K562 treated with DMSO at 1 percent for 12 hours (cell line): ENCODE data around the gene MYCBPAP. TPM values are rescaled to one million over a fixed set of nuclear protein-coding genes. Genes with fewer than 3 reads are reported as not detected.

Experiments used
- total RNA-seq: library from RNA; unstranded; fragments of 300-600 nt; gene quantifications from 2 replicates; pipeline ENCODE4 v1.2.3, GENCODE V29; 2022; ENCODE audit not compliant: insufficient read depth

The MYCBPAP gene, protein sequence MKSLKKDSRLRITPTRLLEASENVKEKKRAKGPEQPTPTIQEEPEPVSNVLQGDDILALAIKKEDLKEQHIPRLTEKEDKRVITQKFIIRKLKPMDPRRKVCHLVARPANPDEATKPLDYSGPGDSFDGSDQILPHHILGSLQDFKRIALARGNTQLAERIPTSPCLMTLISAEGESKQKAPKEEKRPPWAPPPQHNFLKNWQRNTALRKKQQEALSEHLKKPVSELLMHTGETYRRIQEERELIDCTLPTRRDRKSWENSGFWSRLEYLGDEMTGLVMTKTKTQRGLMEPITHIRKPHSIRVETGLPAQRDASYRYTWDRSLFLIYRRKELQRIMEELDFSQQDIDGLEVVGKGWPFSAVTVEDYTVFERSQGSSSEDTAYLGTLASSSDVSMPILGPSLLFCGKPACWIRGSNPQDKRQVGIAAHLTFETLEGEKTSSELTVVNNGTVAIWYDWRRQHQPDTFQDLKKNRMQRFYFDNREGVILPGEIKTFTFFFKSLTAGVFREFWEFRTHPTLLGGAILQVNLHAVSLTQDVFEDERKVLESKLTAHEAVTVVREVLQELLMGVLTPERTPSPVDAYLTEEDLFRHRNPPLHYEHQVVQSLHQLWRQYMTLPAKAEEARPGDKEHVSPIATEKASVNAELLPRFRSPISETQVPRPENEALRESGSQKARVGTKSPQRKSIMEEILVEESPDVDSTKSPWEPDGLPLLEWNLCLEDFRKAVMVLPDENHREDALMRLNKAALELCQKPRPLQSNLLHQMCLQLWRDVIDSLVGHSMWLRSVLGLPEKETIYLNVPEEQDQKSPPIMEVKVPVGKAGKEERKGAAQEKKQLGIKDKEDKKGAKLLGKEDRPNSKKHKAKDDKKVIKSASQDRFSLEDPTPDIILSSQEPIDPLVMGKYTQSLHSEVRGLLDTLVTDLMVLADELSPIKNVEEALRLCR
- not detected in 2 replicates for total RNA-seq

DNA sequence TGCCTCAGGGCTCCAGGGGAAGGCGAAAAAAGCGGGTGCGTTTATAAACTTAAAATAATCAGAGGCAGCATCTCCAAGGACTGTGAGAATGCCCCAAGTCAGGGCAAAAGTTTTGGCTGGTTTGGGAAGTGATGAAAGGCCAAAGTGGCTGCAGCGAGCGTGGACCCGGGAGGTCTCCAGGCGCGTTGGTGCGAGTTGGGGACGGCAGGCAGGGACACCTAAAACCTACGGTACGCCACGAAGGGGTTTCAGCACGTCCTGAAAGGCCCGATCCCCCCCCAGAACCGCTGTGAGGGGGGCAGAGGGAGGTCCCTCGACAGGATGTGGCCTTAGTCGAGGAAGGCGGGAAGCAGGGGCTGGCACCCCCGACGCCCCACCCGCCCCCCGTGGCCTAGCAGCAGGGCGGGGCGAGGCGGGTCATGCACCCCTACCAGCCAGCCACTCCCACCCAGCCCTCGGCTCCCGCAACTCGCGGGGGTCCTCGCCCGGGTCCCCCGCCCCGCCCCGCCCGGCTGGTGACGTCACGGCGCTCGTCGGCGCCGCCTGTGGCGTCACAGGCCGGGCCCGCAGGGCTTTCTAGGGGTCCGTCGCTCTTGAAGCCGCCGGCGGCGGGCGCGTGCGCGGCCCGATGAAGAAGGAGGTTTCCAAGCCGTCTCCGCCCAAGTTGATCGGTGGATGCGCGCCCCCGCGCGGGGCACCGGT, at the start of gene MYCBPAP:
TSS of gene MYCBPAP (plus strand) at position 569 of the 702 bp plus-strand sequence. CDS start 236 bp downstream, outside the sequence.

DNA sequence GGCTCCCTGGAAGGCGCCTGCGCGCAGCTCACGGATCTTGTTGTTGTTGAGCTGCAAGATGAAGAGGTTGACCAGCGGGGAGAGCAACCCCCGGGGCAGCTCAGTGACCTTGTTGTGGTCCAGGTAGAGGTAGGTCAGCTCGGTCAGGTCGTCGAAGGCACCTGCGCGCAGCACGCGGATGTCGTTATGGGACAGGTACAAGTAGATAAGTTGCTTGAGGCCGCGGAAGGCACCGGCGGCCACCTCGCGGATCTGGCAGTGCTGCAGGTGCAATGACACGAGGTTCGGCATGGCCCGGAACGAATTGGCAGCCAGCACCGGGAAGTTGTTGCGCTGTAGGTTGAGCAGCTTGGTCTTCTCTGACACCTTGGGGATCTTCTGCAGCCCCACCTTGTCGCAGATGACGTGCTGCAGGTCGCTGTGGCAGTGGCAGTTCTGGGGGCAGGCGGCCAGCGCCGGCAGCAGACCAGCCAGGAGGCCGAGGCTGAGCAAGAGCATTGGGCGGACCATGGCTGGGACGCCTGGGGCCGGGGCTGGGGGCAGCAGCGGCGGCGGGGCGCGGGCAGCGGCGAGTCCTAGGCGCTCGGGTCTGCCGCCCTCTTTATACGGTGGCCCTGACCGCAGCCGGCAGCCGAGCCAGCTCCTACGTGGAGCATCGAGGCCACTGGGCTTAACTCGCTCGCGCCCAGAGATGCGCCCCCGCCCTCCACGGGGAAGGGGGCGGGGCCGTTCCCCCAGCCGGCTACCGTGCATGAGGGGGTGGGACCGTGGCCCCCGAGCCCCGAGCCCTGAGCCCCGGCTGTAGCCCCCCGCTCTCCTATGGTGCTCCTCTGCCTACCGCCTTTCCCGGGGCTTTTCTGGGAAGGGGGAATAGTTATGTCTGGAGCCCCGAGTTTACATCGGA, 39.7 kb upstream of the MYCBPAP start, which contains the start of gene CHAD:
TSS of gene CHAD (minus strand) at position 577 of the 904 bp plus-strand sequence. CDS start at position 510, 67 bp downstream.

DNA sequence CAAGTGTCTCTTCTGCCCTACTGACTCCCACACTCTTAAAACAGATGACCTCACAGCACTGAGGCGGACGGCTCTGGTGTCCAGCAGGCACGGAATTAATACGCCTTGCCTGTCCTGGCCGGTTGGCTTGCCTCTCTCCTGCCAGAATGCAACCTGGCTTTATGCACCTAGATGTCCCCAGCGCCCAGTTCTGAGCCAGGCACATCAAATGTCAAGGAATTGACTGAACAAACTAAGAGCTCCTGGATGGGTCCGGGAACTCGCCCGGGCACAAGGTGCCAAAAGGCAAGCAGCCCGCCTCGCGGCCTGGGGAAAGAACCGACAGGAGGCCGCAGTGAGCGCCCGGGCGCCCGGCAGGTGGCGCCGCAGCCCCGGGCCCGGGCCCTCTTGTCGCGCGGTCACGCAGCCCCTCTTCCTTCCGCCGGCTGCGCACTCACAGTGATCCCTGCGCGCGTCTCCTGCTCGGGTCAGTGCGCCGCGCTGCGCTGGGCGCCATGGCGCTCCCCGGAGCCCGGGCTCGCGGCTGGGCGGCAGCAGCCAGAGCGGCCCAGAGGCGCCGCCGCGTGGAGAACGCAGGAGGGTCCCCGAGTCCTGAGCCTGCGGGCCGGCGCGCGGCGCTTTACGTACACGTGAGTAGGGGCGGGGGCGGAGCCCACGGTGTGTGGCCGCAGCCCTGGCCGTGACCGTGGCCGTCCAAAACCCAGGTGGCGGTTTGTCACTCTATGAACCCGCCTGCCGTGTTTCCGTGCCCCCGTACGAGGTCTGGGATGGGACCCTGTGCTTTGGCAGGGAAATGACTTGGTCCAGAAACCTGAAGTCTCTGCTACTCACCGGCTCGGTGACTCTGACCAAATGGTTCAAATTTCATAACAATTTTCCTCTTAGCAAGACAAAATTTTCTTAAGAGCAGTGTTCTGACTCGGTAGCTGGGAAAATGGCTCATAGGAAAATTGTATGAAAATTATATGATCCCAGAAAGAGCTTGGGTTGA, 29.6 kb upstream of the MYCBPAP start, which contains the start of gene RSAD1:
TSS of gene RSAD1 (plus strand) at position 470 of the 991 bp plus-strand sequence. CDS start at position 495, 25 bp downstream.

DNA sequence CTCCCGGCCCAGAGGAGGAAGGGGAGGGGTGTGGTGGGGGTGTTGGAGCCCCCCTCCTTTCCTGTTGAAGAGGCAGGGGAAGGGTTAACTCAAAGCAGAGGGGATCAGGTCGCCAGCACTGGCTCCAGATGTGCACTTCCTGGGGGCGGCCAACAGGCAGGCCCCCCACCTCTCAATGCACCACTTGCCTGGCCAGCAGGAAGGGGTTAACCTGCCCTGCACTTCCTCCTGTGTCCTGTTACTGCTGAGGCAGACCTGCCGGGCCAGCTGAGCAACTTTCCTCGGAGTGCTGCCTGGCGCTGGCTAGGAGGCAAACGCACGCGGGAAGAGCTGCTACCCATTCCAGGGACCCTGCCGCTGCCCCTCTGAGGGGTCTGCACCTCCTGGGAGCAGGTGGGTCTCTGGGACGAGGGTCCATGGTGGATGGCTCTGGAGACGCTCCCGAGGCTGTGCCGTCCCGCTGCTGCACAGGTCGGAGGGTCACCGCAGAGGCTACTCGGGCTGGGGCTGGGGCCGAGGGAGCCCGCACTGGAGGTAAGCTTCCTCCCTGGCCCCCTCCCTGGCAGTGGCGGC, 24.3 kb downstream of the MYCBPAP start, which contains the start of gene EPN3:
TSS of gene EPN3 (plus strand) at position 284 of the 573 bp plus-strand sequence. CDS start 3,822 bp downstream, outside the sequence.

DNA sequence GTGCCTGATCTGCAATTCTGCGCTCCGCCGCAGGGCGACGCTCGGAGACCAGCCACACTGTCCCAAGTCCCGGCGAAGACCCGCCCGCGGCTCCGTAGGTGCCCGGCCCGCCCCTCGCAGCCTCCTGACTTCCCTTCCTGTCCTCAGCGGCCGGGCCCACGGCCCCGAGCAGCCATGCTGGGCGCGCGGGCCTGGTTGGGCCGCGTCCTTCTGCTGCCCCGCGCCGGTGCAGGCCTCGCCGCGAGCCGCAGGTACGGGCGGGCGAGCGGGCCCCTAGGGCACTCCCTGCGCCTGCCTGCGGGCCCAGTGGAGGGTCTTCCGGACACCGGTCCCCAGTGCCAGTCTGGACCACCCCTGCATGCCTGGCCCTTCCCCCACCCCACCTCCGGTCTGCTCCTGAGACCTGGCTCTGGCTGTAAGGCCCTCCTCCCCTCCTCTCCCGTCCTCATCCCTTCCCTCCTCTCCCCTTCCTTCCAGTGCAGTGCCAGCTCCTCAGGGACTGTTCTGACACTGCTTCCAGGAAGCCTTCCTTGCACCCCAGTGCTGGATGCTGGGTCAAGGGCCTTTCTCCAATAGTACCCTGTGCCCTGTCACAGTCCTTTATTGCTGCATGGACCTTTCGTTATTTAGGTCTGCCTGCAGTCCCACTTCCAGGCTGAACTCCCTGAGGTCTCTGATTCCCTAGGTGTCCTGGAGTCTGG, 38.9 kb downstream of the MYCBPAP start, which contains the start of gene SPATA20:
TSS of gene SPATA20 (plus strand) at position 140 of the 701 bp plus-strand sequence. CDS start at position 175, 35 bp downstream.

DNA sequence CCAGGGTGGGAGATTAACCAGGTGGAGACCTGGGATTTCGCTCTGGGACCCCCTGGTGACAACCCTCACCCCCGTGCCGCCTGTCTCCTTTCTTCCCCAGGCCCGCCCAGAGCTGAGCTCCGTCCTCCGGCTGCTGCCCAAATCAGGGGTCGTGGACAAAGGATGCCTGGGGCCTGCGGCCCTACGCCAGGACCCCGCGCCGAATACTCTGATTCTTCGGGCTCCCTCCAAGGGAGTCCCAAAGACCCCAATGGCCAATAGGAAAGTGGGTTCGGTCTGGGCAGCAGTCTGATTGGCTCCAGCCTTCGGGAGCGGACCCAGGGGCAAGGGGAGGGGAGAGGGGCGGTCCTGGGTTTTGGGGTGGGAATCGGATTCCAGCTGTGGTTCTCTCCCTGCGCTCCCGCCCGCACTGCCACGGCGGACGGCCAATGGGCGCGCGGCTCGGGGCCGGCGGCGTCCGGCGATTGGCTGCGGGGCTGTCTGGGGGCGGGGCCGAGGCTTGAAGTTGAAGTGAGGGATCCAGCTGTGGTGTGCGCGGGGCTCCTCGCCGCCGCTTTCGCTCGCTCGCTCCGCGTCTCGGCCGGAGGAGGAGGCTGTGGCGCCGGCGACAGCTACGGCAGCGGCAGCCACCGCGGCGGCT, 52.1 kb downstream of the MYCBPAP start, which contains the start of gene CACNA1G:
TSS of gene CACNA1G (plus strand) at position 531 of the 640 bp plus-strand sequence. CDS start 745 bp downstream, outside the sequence.

Other genes with a start within 250 kb of the MYCBPAP start
- gene TMEM92, start 234.0 kb upstream of the MYCBPAP start, total RNA-seq, result 2.1 and 3.5 TPM in 2 replicates
- 7.6 and 11.6 TPM in 2 replicates for gene XYLT2, start 162.3 kb upstream of the MYCBPAP start, total RNA-seq
- gene MRPL27, start 135.3 kb upstream of the MYCBPAP start, total RNA-seq, result 66.0 and 111 TPM in 2 replicates
- 9.9 and 23.0 TPM in 2 replicates for gene EME1, start 135.2 kb upstream of the MYCBPAP start, total RNA-seq
- 97.8 and 174 TPM in 2 replicates for gene LRRC59, start 110.9 kb upstream of the MYCBPAP start, total RNA-seq
- 19.1 and 36.2 TPM in 2 replicates for gene ACSF2, start 82.2 kb upstream of the MYCBPAP start, total RNA-seq
- gene CHAD, start 39.6 kb upstream of the MYCBPAP start, total RNA-seq, result 0.62 TPM in 1 of 2 replicates, not detected in the other
- gene RSAD1, start 29.6 kb upstream of the MYCBPAP start, total RNA-seq, result 16.2 and 22.7 TPM in 2 replicates
- not detected in 2 replicates for gene EPN3, start 24.3 kb downstream of the MYCBPAP start, total RNA-seq
- 4.0 and 5.9 TPM in 2 replicates for gene SPATA20, start 38.7 kb downstream of the MYCBPAP start, total RNA-seq
- not detected in 2 replicates for gene CACNA1G, start 52.3 kb downstream of the MYCBPAP start, total RNA-seq
- gene ABCC3, start 126.4 kb downstream of the MYCBPAP start, total RNA-seq, result not detected in 2 replicates
- gene ANKRD40, start 199.5 kb downstream of the MYCBPAP start, total RNA-seq, result 6.8 and 18.4 TPM in 2 replicates
- 98.3 and 147 TPM in 2 replicates for gene LUC7L3, start 211.2 kb downstream of the MYCBPAP start, total RNA-seq